ENCODE measurements around the gene GSG1L. TPM values are rescaled to one million over a fixed set of nuclear protein-coding genes. Genes with fewer than 3 reads are reported as not detected.

The GSG1L gene
- total and polyA plus RNA-seq, 9 of the 15 experiments (the other 6 are each of a cell fraction or from before 2014, with no cell fraction given): not detected

DNA sequence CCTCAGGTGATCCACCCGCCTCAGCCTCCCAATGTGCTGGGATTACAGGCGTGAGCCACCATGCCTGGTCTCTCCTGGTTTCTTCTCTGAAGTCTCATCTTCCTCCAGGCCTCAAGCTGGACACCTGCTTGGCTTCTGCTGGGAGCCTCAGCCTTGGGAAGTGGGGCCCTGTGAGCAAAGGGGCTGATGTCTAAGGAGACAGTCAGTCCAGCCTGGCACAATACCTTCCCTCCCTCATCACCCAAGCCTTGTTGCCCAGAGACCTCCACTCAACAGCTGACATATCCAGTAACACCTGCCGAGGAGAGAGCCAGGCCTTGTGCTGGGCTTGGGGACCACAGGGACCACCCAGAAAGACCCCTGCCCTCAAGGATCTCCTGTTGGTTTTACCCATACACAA, 251.6 kb downstream of the GSG1L start:
- no peak for DNase-seq (ENCODE audit: extremely low read depth in 1 of 4, low spot score in 3 of 4)
- 0% methylated on average over 3 of the region's 3 CpGs for WGBS (ENCODE audit: insufficient coverage, low coverage, missing lambda C conversion rate)
- ChIA-PET POLR2A (no interaction called here), CTCF (ENCODE audit: low intra/inter-chr PET ratio) (no interaction called here)
- H4K20me1 ChIP-seq (replicated peaks; ENCODE audit: control insufficient read depth, insufficient read depth, low read length): no peaks in the 10 kb centered on the region
- no peaks in the 10 kb centered on the region for H3K36me3 ChIP-seq (ENCODE audit: control insufficient read depth, insufficient read depth, low read length)
- no TSS peak for BruUV-seq (replicated peaks)
- H3K27ac ChIP-seq (ENCODE audit: extremely low read depth, low read depth, low read length): no peak overlapping the region
- H3K27me3 ChIP-seq (ENCODE audit: control insufficient read depth in 2 of 2, insufficient read depth in 2 of 2, low read length in 2 of 2): peaks cover 0 to 10% of the 10 kb centered on the region in 2 experiments; a peak in 2 of 5 replicates
- no peak overlapping the region for H2AFZ ChIP-seq (ENCODE audit: low read depth, low read length)
- in situ Hi-C loops (cut with MboI) (no loop called here), intact Hi-C loops (cut with micrococcal nuclease) (no loop called here)
- no peaks in the 10 kb centered on the region for H3K79me2 ChIP-seq (ENCODE audit: control insufficient read depth, insufficient read depth, low read length)
- no peak overlapping the region for H3K9ac ChIP-seq (ENCODE audit: insufficient read depth in 1 of 2, low read depth in 2 of 2, low read length in 2 of 2)
- H3K4me2 ChIP-seq (ENCODE audit: insufficient read depth, low read length): no peak overlapping the region
- no peaks in the 10 kb centered on the region for H3K9me3 ChIP-seq (replicated peaks; ENCODE audit: control insufficient read depth, insufficient read depth, low read depth, low read length)
- no peaks in the 10 kb centered on the region for H3K9me1 ChIP-seq (ENCODE audit: control insufficient read depth, insufficient read depth, low read length)
- no peak for TF ChIP-seq NR1H2 (CRISPR knock-in tag; IDR thresholded peaks at IDR 0.05)
- no peak for TF ChIP-seq SMAD3 (CRISPR knock-in tag; conservative IDR thresholded peaks at IDR 0.05)
- TF ChIP-seq, protein P1, sequence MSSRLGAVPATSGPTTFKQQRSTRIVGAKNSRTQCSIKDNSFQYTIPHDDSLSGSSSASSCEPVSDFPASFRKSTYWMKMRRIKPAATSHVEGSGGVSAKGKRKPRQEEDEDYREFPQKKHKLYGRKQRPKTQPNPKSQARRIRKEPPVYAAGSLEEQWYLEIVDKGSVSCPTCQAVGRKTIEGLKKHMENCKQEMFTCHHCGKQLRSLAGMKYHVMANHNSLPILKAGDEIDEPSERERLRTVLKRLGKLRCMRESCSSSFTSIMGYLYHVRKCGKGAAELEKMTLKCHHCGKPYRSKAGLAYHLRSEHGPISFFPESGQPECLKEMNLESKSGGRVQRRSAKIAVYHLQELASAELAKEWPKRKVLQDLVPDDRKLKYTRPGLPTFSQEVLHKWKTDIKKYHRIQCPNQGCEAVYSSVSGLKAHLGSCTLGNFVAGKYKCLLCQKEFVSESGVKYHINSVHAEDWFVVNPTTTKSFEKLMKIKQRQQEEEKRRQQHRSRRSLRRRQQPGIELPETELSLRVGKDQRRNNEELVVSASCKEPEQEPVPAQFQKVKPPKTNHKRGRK (tag; IDR thresholded peaks at IDR 0.05): no peak
- TF ChIP-seq ESRRB (CRISPR knock-in tag; IDR thresholded peaks at IDR 0.05; ENCODE audit: borderline replicate concordance): no peak
- TF ChIP-seq, protein P2, sequence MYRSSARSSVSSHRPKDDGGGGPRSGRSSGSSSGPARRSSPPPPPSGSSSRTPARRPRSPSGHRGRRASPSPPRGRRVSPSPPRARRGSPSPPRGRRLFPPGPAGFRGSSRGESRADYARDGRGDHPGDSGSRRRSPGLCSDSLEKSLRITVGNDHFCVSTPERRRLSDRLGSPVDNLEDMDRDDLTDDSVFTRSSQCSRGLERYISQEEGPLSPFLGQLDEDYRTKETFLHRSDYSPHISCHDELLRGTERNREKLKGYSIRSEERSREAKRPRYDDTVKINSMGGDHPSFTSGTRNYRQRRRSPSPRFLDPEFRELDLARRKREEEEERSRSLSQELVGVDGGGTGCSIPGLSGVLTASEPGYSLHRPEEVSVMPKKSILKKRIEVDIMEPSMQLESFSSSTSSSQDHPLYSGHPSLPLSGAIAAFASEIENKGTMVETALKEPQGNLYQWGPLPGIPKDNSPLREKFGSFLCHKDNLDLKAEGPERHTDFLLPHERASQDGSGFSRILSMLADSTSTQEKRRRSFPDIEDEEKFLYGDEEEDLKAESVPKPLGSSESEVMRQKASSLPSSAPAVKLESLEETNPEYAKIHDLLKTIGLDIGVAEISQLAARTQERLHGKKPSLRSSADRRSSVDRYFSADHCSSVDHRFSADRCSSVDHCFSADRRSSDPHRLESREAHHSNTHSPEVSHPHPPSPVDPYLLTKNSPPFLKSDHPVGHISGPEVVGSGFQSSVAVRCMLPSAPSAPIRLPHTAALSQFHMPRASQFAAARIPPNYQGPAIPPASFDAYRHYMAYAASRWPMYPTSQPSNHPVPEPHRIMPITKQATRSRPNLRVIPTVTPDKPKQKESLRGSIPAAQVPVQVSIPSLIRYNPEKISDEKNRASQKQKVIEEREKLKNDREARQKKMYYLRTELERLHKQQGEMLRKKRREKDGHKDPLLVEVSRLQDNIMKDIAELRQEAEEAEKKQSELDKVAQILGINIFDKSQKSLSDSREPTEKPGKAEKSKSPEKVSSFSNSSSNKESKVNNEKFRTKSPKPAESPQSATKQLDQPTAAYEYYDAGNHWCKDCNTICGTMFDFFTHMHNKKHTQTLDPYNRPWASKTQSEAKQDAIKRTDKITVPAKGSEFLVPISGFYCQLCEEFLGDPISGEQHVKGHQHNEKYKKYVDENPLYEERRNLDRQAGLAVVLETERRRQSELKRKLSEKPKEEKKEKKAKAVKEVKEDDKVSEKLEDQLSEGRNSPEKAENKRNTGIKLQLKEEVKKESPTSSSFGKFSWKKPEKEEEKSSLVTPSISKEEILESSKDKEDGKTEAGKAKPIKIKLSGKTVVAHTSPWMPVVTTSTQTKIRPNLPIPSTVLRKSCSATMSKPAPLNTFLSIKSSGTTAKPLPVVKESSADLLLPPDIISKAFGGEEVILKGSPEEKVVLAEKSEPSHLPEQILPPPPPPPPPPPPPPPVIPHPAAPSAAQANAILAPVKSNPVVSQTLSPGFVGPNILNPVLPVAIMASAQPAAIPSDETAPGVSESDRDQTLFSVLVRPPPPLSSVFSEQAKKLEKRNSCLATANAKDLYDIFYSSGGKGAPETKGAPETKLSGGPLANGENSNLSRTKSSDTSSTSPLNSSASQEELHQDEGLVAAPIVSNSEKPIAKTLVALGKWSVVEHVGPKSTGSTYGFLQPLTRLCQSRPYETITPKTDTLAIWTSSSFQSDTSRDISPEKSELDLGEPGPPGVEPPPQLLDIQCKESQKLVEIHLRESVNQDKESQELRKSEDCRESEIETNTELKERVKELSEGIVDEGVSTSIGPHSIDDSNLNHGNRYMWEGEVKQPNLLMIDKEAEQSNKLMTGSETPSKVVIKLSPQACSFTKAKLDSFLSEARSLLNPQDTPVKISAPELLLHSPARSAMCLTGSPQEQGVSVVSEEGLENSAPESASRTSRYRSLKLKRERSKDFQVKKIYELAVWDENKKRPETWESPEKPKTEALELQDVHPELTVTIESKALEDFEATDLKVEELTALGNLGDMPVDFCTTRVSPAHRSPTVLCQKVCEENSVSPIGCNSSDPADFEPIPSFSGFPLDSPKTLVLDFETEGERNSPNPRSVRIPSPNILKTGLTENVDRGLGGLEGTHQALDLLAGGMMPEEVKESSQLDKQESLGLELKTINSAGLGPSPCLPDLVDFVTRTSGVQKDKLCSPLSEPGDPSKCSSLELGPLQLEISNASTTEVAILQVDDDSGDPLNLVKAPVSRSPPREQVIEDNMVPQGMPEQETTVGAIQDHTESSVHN (IDR thresholded peaks at IDR 0.05; ENCODE audit: borderline replicate concordance in 1 of 2, low read depth in 1 of 2): no peak
- TF ChIP-seq, protein P3, sequence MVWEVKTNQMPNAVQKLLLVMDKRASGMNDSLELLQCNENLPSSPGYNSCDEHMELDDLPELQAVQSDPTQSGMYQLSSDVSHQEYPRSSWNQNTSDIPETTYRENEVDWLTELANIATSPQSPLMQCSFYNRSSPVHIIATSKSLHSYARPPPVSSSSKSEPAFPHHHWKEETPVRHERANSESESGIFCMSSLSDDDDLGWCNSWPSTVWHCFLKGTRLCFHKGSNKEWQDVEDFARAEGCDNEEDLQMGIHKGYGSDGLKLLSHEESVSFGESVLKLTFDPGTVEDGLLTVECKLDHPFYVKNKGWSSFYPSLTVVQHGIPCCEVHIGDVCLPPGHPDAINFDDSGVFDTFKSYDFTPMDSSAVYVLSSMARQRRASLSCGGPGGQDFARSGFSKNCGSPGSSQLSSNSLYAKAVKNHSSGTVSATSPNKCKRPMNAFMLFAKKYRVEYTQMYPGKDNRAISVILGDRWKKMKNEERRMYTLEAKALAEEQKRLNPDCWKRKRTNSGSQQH (CRISPR knock-in tag; IDR thresholded peaks at IDR 0.05): no peak
- TF ChIP-seq, protein P4, sequence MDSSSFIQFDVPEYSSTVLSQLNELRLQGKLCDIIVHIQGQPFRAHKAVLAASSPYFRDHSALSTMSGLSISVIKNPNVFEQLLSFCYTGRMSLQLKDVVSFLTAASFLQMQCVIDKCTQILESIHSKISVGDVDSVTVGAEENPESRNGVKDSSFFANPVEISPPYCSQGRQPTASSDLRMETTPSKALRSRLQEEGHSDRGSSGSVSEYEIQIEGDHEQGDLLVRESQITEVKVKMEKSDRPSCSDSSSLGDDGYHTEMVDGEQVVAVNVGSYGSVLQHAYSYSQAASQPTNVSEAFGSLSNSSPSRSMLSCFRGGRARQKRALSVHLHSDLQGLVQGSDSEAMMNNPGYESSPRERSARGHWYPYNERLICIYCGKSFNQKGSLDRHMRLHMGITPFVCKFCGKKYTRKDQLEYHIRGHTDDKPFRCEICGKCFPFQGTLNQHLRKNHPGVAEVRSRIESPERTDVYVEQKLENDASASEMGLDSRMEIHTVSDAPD (CRISPR knock-in tag; IDR thresholded peaks at IDR 0.05): no peak
- ATAC-seq: no peak
- H3K4me1 ChIP-seq (replicated peaks in 1 of 2; ENCODE audit: control insufficient read depth in 2 of 2, insufficient read depth in 2 of 2, low read length in 2 of 2): no peaks in the 10 kb centered on the region
- no peak overlapping the region for H3K4me3 ChIP-seq
- FAIRE-seq: no peak

Measured in K562 (cell line).